WTC11 (cell line): ENCODE results near the gene ADGRV1. TPM values are rescaled to one million over a fixed set of nuclear protein-coding genes. Genes with fewer than 3 reads are reported as not detected.

Experiments
- ATAC-seq: fragments of 200-7000 bp; cut with Tn5 transposase; 2 replicates; pipeline ENCODE4 v1.10.0; 2021; ENCODE audit warnings: mild to moderate bottlenecking, moderate library complexity
- CTCF ChIA-PET: fragments of 300-600 bp; sonication (Branson Sonifier 250); formaldehyde crosslinking; loops from one replicate; lab custom pipeline; 2021; ENCODE audit warnings: antibody characterized with exemption; lab: Charles Lee
- POLR2A ChIA-PET: fragments of 350-600 bp; sonication (Branson Sonifier 250); formaldehyde crosslinking; loops from one replicate; lab custom pipeline; 2021; ENCODE audit warnings: antibody characterized with exemption; lab: Charles Lee
- DNase-seq: peaks from one replicate; pipeline ENCODE4 v3.0.0; 2021; ENCODE audit warnings: low spot score
- H3K27ac Mint-ChIP-seq: 2 replicates; pipeline ENCODE4 v1.8.0; 2021; ENCODE audit warnings: mixed read lengths
- H3K27me3 Mint-ChIP-seq: 2 replicates; pipeline ENCODE4 v1.8.0; 2021; ENCODE audit warnings: low read depth, mild to moderate bottlenecking, moderate library complexity, mixed read lengths
- H3K36me3 Mint-ChIP-seq: 2 replicates; pipeline ENCODE4 v1.8.0; 2021; ENCODE audit warnings: mixed read lengths
- H3K4me1 Mint-ChIP-seq: 2 replicates; pipeline ENCODE4 v1.8.0; 2022; ENCODE audit warnings: mixed read lengths
- H3K4me3 Mint-ChIP-seq: 2 replicates; pipeline ENCODE4 v1.8.0; 2021; ENCODE audit warnings: mild to moderate bottlenecking, moderate library complexity, mixed read lengths
- H3K9me3 Mint-ChIP-seq: 2 replicates; pipeline ENCODE4 v1.8.0; 2021; ENCODE audit warnings: mixed read lengths
- AR ChIP-seq: fragments of 250-450 bp; sonication (Bioruptor Pico); IDR thresholded peaks from 2 replicates; pipeline ENCODE4 v1.9.0; 2021; ENCODE audit warnings: mild to moderate bottlenecking
- ATF2 ChIP-seq: sonication (generic); formaldehyde crosslinking; IDR thresholded peaks from 2 replicates; pipeline ENCODE4 v1.8.1; 2022; ENCODE audit warnings: low read depth, missing genetic modification reagents, borderline replicate concordance
- CREB1 ChIP-seq: sonication (generic); formaldehyde crosslinking; IDR thresholded peaks from 2 replicates; pipeline ENCODE4 v1.8.0; 2023; ENCODE audit warnings: mild to moderate bottlenecking, missing genetic modification reagents
- CTCF ChIP-seq: fragments of 200-600 bp; IDR thresholded peaks from 2 replicates; pipeline ENCODE4 v1.8.0; 2022; ENCODE audit warnings: antibody characterized with exemption
- ERG ChIP-seq: fragments of 250-450 bp; sonication (Bioruptor Pico); IDR thresholded peaks from 2 replicates; pipeline ENCODE4 v1.8.0; 2021; ENCODE audit warnings: mild to moderate bottlenecking
- ETV6 ChIP-seq: sonication (generic); formaldehyde crosslinking; IDR thresholded peaks from 2 replicates; pipeline ENCODE4 v1.8.1; 2022; ENCODE audit warnings: mild to moderate bottlenecking, missing genetic modification reagents
- FOXJ3 ChIP-seq: sonication (generic); formaldehyde crosslinking; IDR thresholded peaks from 2 replicates; pipeline ENCODE4 v1.9.0; 2021; ENCODE audit warnings: missing genetic modification reagents, mild to moderate bottlenecking, borderline replicate concordance
- FOXK1 ChIP-seq: sonication (generic); formaldehyde crosslinking; IDR thresholded peaks from 2 replicates; pipeline ENCODE4 v1.8.0; 2022; ENCODE audit warnings: mild to moderate bottlenecking, moderate library complexity, missing genetic modification reagents
- GTF2I ChIP-seq: fragments of 250-450 bp; sonication (Bioruptor Pico); conservative IDR thresholded peaks from 2 replicates; pipeline ENCODE4 v1.4.0; 2021; ENCODE audit warnings: mild to moderate bottlenecking
- HMGA2 ChIP-seq: fragments of 250-450 bp; sonication (Bioruptor Pico); IDR thresholded peaks from 2 replicates; pipeline ENCODE4 v1.4.0; 2021; ENCODE audit warnings: mild to moderate bottlenecking, moderate library complexity
- KAT7 ChIP-seq: sonication (generic); formaldehyde crosslinking; IDR thresholded peaks from 2 replicates; pipeline ENCODE4 v1.8.1; 2023; ENCODE audit warnings: missing genetic modification reagents, mild to moderate bottlenecking, borderline replicate concordance
- NFATC4 ChIP-seq: fragments of 250-450 bp; sonication (Bioruptor Pico); IDR thresholded peaks from 2 replicates; pipeline ENCODE4 v1.9.0; 2021; ENCODE audit warnings: mild to moderate bottlenecking
- NFYB ChIP-seq: sonication (generic); formaldehyde crosslinking; conservative IDR thresholded peaks from 2 replicates; pipeline ENCODE4 v1.8.0; 2022; ENCODE audit warnings: low read depth, missing genetic modification reagents
- NR3C1 ChIP-seq: sonication (generic); formaldehyde crosslinking; conservative IDR thresholded peaks from 2 replicates; pipeline ENCODE4 v1.8.1; 2023; ENCODE audit warnings: low read depth, mild to moderate bottlenecking, missing genetic modification reagents
- PRRX2 ChIP-seq: fragments of 250-450 bp; sonication (Bioruptor Pico); IDR thresholded peaks from 2 replicates; pipeline ENCODE4 v1.8.0; 2021; ENCODE audit warnings: mild to moderate bottlenecking
- SMAD4 ChIP-seq: sonication (generic); formaldehyde crosslinking; IDR thresholded peaks from 2 replicates; pipeline ENCODE4 v1.8.0; 2022; ENCODE audit warnings: mild to moderate bottlenecking, missing genetic modification reagents
- SOX15 ChIP-seq: fragments of 250-450 bp; sonication (Bioruptor Pico); IDR thresholded peaks from 2 replicates; pipeline ENCODE4 v1.9.0; 2021; ENCODE audit warnings: mild to moderate bottlenecking
- SP1 ChIP-seq: sonication (generic); formaldehyde crosslinking; conservative IDR thresholded peaks from 2 replicates; pipeline ENCODE4 v1.8.1; 2022; ENCODE audit warnings: missing genetic modification reagents
- TCF7 ChIP-seq: sonication (generic); formaldehyde crosslinking; IDR thresholded peaks from 2 replicates; pipeline ENCODE4 v1.8.0; 2022; ENCODE audit warnings: mild to moderate bottlenecking, low read depth, missing genetic modification reagents, moderate library complexity
- TEAD4 ChIP-seq: sonication (generic); formaldehyde crosslinking; IDR thresholded peaks from 2 replicates; pipeline ENCODE4 v1.8.0; 2022; ENCODE audit warnings: mild to moderate bottlenecking, missing genetic modification reagents
- USF2 ChIP-seq: sonication (generic); formaldehyde crosslinking; IDR thresholded peaks from 2 replicates; pipeline ENCODE4 v1.8.1; 2023; ENCODE audit warnings: mild to moderate bottlenecking, missing genetic modification reagents, moderate library complexity
- ZMAT4 ChIP-seq: fragments of 250-450 bp; sonication (Bioruptor Pico); IDR thresholded peaks from 2 replicates; pipeline ENCODE4 v1.9.0; 2021; ENCODE audit warnings: mild to moderate bottlenecking
- ZNF121 ChIP-seq: sonication (generic); formaldehyde crosslinking; IDR thresholded peaks from 2 replicates; pipeline ENCODE4 v1.8.0; 2023; ENCODE audit warnings: missing genetic modification reagents
- ZNF219 ChIP-seq: sonication (generic); formaldehyde crosslinking; IDR thresholded peaks from 2 replicates; pipeline ENCODE4 v1.8.0; 2023; ENCODE audit warnings: missing genetic modification reagents, mild to moderate bottlenecking, borderline replicate concordance
- ZNF281 ChIP-seq: sonication (generic); formaldehyde crosslinking; IDR thresholded peaks from 2 replicates; pipeline ENCODE4 v1.8.0; 2023; ENCODE audit warnings: mild to moderate bottlenecking, missing genetic modification reagents
- ZNF423 ChIP-seq: fragments of 250-450 bp; sonication (Bioruptor Pico); IDR thresholded peaks from 2 replicates; pipeline ENCODE4 v2.1.2; 2022; ENCODE audit warnings: mild to moderate bottlenecking, moderate library complexity
- total RNA-seq: library from RNA; stranded (reverse); gene quantifications from 3 replicates; pipeline ENCODE4 v1.2.3, GENCODE V29; 2021

The ADGRV1 gene
- total RNA-seq, 1 experiment from 2014 or later, result 74.5 TPM

- TF ChIP-seq ZMAT4 (CRISPR knock-in tag) (no peak), ATF2 (no peak), TCF7 (CRISPR knock-in tag) (no peak)
Measured at GRCh38 chr5:90547072-90547536, 11.5 kb upstream of the ADGRV1 start (continued).

- Mint-ChIP-seq H3K27ac (no peak overlapping the region), H3K4me1 (peaks cover 51% of the 10 kb centered on the region), H3K27me3 (no peaks in the 10 kb centered on the region), H3K36me3 (no peaks in the 10 kb centered on the region), H3K9me3 (peaks cover 6% of the 10 kb centered on the region; the same call in 1 of the 2 replicates), H3K4me3 (no peak overlapping the region)
- CTCF ChIA-PET, result no interaction called here
- ATAC-seq, result peak; percentile 56; the same call in 1 of the 2 replicates
- no peak for DNase-seq
- POLR2A ChIA-PET, result no interaction called here
- TF ChIP-seq ETV6 (CRISPR knock-in tag) (no peak), NFYB (no peak), GTF2I (CRISPR knock-in tag) (no peak), CTCF (no peak), ERG (no peak), HMGA2 (no peak), CREB1 (CRISPR knock-in tag) (no peak), KAT7 (CRISPR knock-in tag) (no peak), NR3C1 (CRISPR knock-in tag) (no peak), TEAD4 (CRISPR knock-in tag) (no peak), NFATC4 (CRISPR knock-in tag) (no peak), SP1 (no peak), SMAD4 (no peak), FOXK1 (CRISPR knock-in tag) (no peak)
Measured at GRCh38 chr5:90548069-90548593, 10.5 kb upstream of the ADGRV1 start.

GRCh38 chr5:90549223-90549622 is 9.4 kb upstream of the ADGRV1 start:
- POLR2A ChIA-PET, result no interaction called here
- H3K4me1 Mint-ChIP-seq, result peaks cover 49% of the 10 kb centered on the region
- no peak for TF ChIP-seq PRRX2 (CRISPR knock-in tag)
- TF ChIP-seq ZNF219 (CRISPR knock-in tag), result no peak
- TF ChIP-seq AR (CRISPR knock-in tag), result no peak
- TF ChIP-seq USF2, result no peak
- no peak for TF ChIP-seq TEAD4 (CRISPR knock-in tag)
- no peak for TF ChIP-seq FOXJ3
- no peak for TF ChIP-seq ZNF121
- no peak for TF ChIP-seq SOX15 (CRISPR knock-in tag)
- no peak for TF ChIP-seq ZNF423 (CRISPR knock-in tag)
- no peak for TF ChIP-seq ZNF281

More at GRCh38 chr5:90549223-90549622, 9.4 kb upstream of the ADGRV1 start:
- CTCF ChIA-PET, result no interaction called here
- no peak for DNase-seq
- Mint-ChIP-seq H3K4me3 (no peak overlapping the region), H3K27ac (no peak overlapping the region), H3K9me3 (peaks cover 6% of the 10 kb centered on the region; the same call in 1 of the 2 replicates), H3K36me3 (no peaks in the 10 kb centered on the region), H3K27me3 (no peaks in the 10 kb centered on the region)
- no peak for ATAC-seq
